Measurements from ENCODE around the gene COL5A2. TPM values are rescaled to one million over a fixed set of nuclear protein-coding genes. Genes with fewer than 3 reads are reported as not detected.
A peak's percentile ranks its signal among the peaks of the same experiment; 100 is the strongest.

COL5A2 gene
- total RNA-seq, 1 donor from 2014 or later: 1,927 TPM

DNA sequence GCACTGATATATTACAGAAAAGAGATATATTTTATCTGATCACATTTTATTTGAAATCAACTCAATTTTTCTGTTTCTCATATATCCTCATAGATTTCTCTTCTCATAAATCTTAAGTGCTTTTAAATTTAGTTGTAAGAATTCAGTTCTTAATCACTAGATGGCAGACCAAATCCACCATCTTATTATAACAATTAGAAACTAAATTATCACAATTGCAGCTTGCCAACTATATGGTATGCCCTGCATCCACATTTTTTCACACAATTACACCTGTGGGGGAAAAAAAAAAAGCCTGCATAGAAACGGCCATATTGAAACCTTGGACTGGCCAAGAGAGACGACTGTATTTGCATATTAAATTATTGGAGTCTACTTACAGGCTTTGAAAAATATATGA is 64.4 kb downstream of the COL5A2 start:
- DNase-seq (ENCODE audit: low spot score): no peak
- Mint-ChIP-seq H3K4me1 (ENCODE audit: low read depth) (peaks cover 72% of the 10 kb centered on the region), H3K27me3 (ENCODE audit: low read depth) (no peaks in the 10 kb centered on the region), H3K27ac (ENCODE audit: unreplicated experiment) (peak overlapping the region; percentile 74), H3K4me3 (ENCODE audit: unreplicated experiment) (no peak overlapping the region), H3K9me3 (ENCODE audit: low read depth) (no peaks in the 10 kb centered on the region), H3K36me3 (ENCODE audit: low read depth) (peaks cover 10% of the 10 kb centered on the region)
- peak; percentile 76 for TF ChIP-seq CTCF (IDR thresholded peaks at IDR 0.05)

- DNase-seq (ENCODE audit: low spot score): no peak
- H3K36me3 Mint-ChIP-seq (ENCODE audit: low read depth): peaks cover 10% of the 10 kb centered on the region
- peak overlapping the region; percentile 85 for H3K27ac Mint-ChIP-seq (ENCODE audit: unreplicated experiment)
- TF ChIP-seq CTCF (IDR thresholded peaks at IDR 0.05): no peak
- no peak overlapping the region for H3K4me3 Mint-ChIP-seq (ENCODE audit: unreplicated experiment)
- H3K27me3 Mint-ChIP-seq (ENCODE audit: low read depth): no peaks in the 10 kb centered on the region
- peaks cover 76% of the 10 kb centered on the region for H3K4me1 Mint-ChIP-seq (ENCODE audit: low read depth)
- no peaks in the 10 kb centered on the region for H3K9me3 Mint-ChIP-seq (ENCODE audit: low read depth)
Observed at GRCh38 chr2:189113963-189114362, 65.6 kb downstream of the COL5A2 start.

DNA sequence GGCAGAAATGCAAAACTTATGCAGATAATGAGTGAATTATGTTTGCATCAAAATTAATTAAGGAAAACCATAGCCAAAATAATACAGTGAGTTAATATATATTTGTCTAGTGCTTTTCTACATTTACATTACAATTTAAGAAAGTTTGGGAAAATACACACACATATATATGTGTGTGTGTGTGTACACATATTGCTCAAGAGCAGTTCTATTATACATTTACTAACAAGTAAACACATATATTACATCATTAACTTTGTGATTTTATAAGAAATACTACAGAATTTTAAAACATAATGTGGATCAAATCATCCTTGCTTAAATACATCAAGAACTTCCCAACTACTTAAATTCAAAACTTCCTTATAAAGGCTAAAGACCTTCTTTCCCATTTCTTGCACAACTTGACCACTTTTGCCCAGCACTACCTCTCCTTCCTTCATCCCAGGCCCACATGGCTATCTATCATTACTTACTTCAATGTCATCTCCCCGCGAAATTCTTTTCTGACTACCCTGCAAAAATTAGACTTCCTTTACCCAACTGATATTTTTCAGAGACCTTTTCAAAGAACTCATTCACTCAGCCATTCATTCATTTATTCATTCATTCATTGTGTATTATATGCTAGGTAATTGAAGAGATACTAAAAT is 68.4 kb downstream of the COL5A2 start:
- TF ChIP-seq CTCF (IDR thresholded peaks at IDR 0.05): no peak
- Mint-ChIP-seq H3K4me1 (ENCODE audit: low read depth) (peaks cover 71% of the 10 kb centered on the region), H3K9me3 (ENCODE audit: low read depth) (no peaks in the 10 kb centered on the region), H3K27ac (ENCODE audit: unreplicated experiment) (peak overlapping the region; percentile 60), H3K27me3 (ENCODE audit: low read depth) (no peaks in the 10 kb centered on the region), H3K4me3 (ENCODE audit: unreplicated experiment) (no peak overlapping the region), H3K36me3 (ENCODE audit: low read depth) (peaks cover 17% of the 10 kb centered on the region)
- DNase-seq (ENCODE audit: low spot score): no peak

- Mint-ChIP-seq H3K4me3 (ENCODE audit: unreplicated experiment) (no peak overlapping the region), H3K4me1 (ENCODE audit: low read depth) (peaks cover 67% of the 10 kb centered on the region), H3K27ac (ENCODE audit: unreplicated experiment) (peak overlapping the region; percentile 1), H3K9me3 (ENCODE audit: low read depth) (no peaks in the 10 kb centered on the region), H3K27me3 (ENCODE audit: low read depth) (no peaks in the 10 kb centered on the region), H3K36me3 (ENCODE audit: low read depth) (peaks cover 17% of the 10 kb centered on the region)
- peak; percentile 12 for TF ChIP-seq CTCF (IDR thresholded peaks at IDR 0.05)
- DNase-seq (ENCODE audit: low spot score): no peak
Observed at GRCh38 chr2:189109921-189110397, 69.6 kb downstream of the COL5A2 start.

GRCh38 chr2:189104934-189105333 is 74.6 kb downstream of the COL5A2 start:
- no peak for TF ChIP-seq CTCF (IDR thresholded peaks at IDR 0.05)
- no peak overlapping the region for H3K4me3 Mint-ChIP-seq (ENCODE audit: unreplicated experiment)
- no peaks in the 10 kb centered on the region for H3K9me3 Mint-ChIP-seq (ENCODE audit: low read depth)
- peaks cover 67% of the 10 kb centered on the region for H3K4me1 Mint-ChIP-seq (ENCODE audit: low read depth)
- peaks cover 27% of the 10 kb centered on the region for H3K36me3 Mint-ChIP-seq (ENCODE audit: low read depth)
- DNase-seq (ENCODE audit: low spot score): no peak
- H3K27ac Mint-ChIP-seq (ENCODE audit: unreplicated experiment): peak overlapping the region; percentile 59
- H3K27me3 Mint-ChIP-seq (ENCODE audit: low read depth): no peaks in the 10 kb centered on the region
